GM12865 (cell line): ENCODE measurements around the gene GAK.

Source experiments
- DNase-seq: peaks from one replicate; pipeline ENCODE4 v3.0.0; 2010; ENCODE audit warnings: low read depth
- H3K4me3 ChIP-seq: 2 replicates; pipeline ENCODE4 v1.5.1; 2011; ENCODE audit warnings: mild to moderate bottlenecking, low read depth, low read length, control low read depth
- CTCF ChIP-seq: IDR thresholded peaks from 2 replicates; pipeline ENCODE4 v1.5.1; 2011; ENCODE audit warnings: low read length, control low read depth, low read depth, inconsistent platforms; ENCODE audit not compliant: insufficient read depth; ENCODE audit errors: missing control alignments

The GAK gene

GRCh38 chr4:955161-955921 lies 23.2 kb upstream of the GAK start:
- TF ChIP-seq CTCF, result no peak
- H3K4me3 ChIP-seq, result no peak overlapping the region
- DNase-seq, result no peak

GRCh38 chr4:954211-955020 lies 22.3 kb upstream of the GAK start:
- no peak for TF ChIP-seq CTCF

GRCh38 chr4:953574-953915 lies 21.4 kb upstream of the GAK start:
- no peak for TF ChIP-seq CTCF
- no peak for DNase-seq
- H3K4me3 ChIP-seq, result no peak overlapping the region

More at GRCh38 chr4:954211-955020, 22.3 kb upstream of the GAK start:
- H3K4me3 ChIP-seq, result no peak overlapping the region
- DNase-seq, result no peak

GRCh38 chr4:952881-953573 lies 20.9 kb upstream of the GAK start:
- H3K4me3 ChIP-seq, result no peak overlapping the region
- no peak for TF ChIP-seq CTCF
- DNase-seq, result no peak

GRCh38 chr4:951594-952468 lies 19.7 kb upstream of the GAK start:
- TF ChIP-seq CTCF, result no peak
- DNase-seq, result no peak
- no peak overlapping the region for H3K4me3 ChIP-seq

GRCh38 chr4:951186-951585 lies 19.1 kb upstream of the GAK start:
- no peak for DNase-seq
- no peak for TF ChIP-seq CTCF
- H3K4me3 ChIP-seq, result no peak overlapping the region
